Loucy (cell line): Measurements from ENCODE around the gene MYO5B.

Source experiments
- CTCF ChIP-seq: fragments of 200-600 bp; sonication (generic); conservative IDR thresholded peaks from 2 replicates; pipeline ENCODE4 v1.5.1; 2014; ENCODE audit warnings: mild to moderate bottlenecking, antibody characterized with exemption, low read length
- EZH2phosphoT487 ChIP-seq: fragments of 200-600 bp; IDR thresholded peaks from 2 replicates; pipeline ENCODE4 v1.6.1; 2018; ENCODE audit warnings: antibody characterized with exemption, mild to moderate bottlenecking, moderate library complexity, borderline replicate concordance

GRCh38 chr18:49910986-49911385, 284.0 kb downstream of the MYO5B start:
- TF ChIP-seq CTCF, result no peak
- no peak for TF ChIP-seq EZH2phosphoT487
